Immature natural killer cell (primary cell): ENCODE data around the gene SV2C. TPM values are rescaled to one million over a fixed set of nuclear protein-coding genes. Genes with fewer than 3 reads are reported as not detected.

ENCODE experiments used
- DNase-seq, 3 donors: peaks; one replicate each; pipeline ENCODE4 v3.0.0; 2022; ENCODE audit warnings: mixed read lengths in 1 of 3
- H3K27ac Mint-ChIP-seq, 6 donors: one replicate each; pipeline ENCODE4 v1.8.0; 2020; ENCODE audit warnings: mixed read lengths in 6 of 6, mild to moderate bottlenecking in 5 of 6, inconsistent platforms in 4 of 6, moderate library complexity in 3 of 6
- H3K27me3 Mint-ChIP-seq, 3 donors: one replicate each; pipeline ENCODE4 v1.8.0; 2020 to 2021; ENCODE audit warnings: low read depth in 3 of 3, mild to moderate bottlenecking in 3 of 3, mixed read lengths in 3 of 3, moderate library complexity in 3 of 3, inconsistent platforms in 1 of 3
- H3K36me3 Mint-ChIP-seq, 3 donors: one replicate each; pipeline ENCODE4 v1.8.0; 2020; ENCODE audit warnings: mixed read lengths in 3 of 3, inconsistent platforms in 2 of 3, mild to moderate bottlenecking in 2 of 3
- H3K4me1 Mint-ChIP-seq, 2 donors: one replicate each; pipeline ENCODE4 v1.8.0; 2020; ENCODE audit warnings: inconsistent platforms in 2 of 2, mild to moderate bottlenecking in 2 of 2, mixed read lengths in 2 of 2, moderate library complexity in 1 of 2
- H3K4me3 Mint-ChIP-seq, 5 donors: one replicate each; pipeline ENCODE4 v1.8.0; 2020; ENCODE audit warnings: mild to moderate bottlenecking in 5 of 5, mixed read lengths in 5 of 5, inconsistent platforms in 3 of 5, moderate library complexity in 3 of 5
- H3K9me3 Mint-ChIP-seq, 6 donors: one replicate each; pipeline ENCODE4 v1.8.0; 2020; ENCODE audit warnings: mild to moderate bottlenecking in 6 of 6, mixed read lengths in 6 of 6, inconsistent platforms in 4 of 6, moderate library complexity in 3 of 6
- polyA plus RNA-seq, 3 donors: library from polyadenylated mRNA; unstranded; fragments of 300-500 nt; fragmentation: Illumina TruSeq; gene quantifications; one replicate each; pipeline ENCODE4 v1.2.3, GENCODE V29; 2021

SV2C gene
- polyA plus RNA-seq, 3 donors from 2014 or later: not detected

- H3K27ac Mint-ChIP-seq: no peak overlapping the region
- H3K4me3 Mint-ChIP-seq: peak overlapping the region in 4 of 5 donors; percentile 1 to 48 (median 18)
- H3K36me3 Mint-ChIP-seq: peaks cover 0 to 13% (median 0%) of the 10 kb centered on the region in 3 donors
- peaks cover 0 to 4% (median 2%) of the 10 kb centered on the region in 3 donors for H3K27me3 Mint-ChIP-seq
- peaks cover 15 to 16% of the 10 kb centered on the region in 2 donors for H3K4me1 Mint-ChIP-seq
- peaks cover 0 to 9% (median 2%) of the 10 kb centered on the region in 6 donors for H3K9me3 Mint-ChIP-seq
- peak in 1 of 3 donors; percentile 13 for DNase-seq
These were observed 72.4 kb downstream of the SV2C start for GRCh38 chr5:76155536-76155935.

GRCh38 chr5:76162335-76162734, 79.2 kb downstream of the SV2C start:
- no peaks in the 10 kb centered on the region for H3K4me1 Mint-ChIP-seq
- peaks cover 0 to under 1% (median 0%) of the 10 kb centered on the region in 3 donors for H3K36me3 Mint-ChIP-seq
- DNase-seq: no peak
- peaks cover 0 to 2% (median under 1%) of the 10 kb centered on the region in 6 donors for H3K9me3 Mint-ChIP-seq
- H3K27me3 Mint-ChIP-seq: peaks cover 0 to under 1% (median 0%) of the 10 kb centered on the region in 3 donors
- no peak overlapping the region for H3K27ac Mint-ChIP-seq
- H3K4me3 Mint-ChIP-seq: no peak overlapping the region

GRCh38 chr5:76163111-76163628, 80.0 kb downstream of the SV2C start:
- peaks cover 0 to 4% (median 0%) of the 10 kb centered on the region in 3 donors for H3K27me3 Mint-ChIP-seq
- no peak overlapping the region for H3K4me3 Mint-ChIP-seq

DNA sequence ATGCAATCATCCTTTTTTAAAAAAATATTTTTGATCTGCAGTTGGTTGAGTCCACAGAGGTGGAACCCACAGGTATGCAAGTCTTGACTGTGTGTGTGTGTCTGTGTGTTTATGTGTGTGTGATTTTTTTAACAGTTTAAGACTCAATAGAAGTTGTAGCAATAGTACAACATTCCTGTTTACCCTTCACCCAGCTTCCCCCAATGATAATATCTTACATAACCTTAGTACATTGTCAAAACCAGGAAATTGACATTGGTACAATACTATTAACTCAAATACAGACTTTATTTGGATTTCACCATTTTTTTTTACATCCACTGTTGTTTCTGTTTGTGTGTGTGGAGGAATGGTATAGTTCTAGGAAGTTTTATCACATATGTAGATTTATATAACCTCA, 81.8 kb downstream of the SV2C start:
- Mint-ChIP-seq H3K4me3 (no peak overlapping the region), H3K27me3 (peaks cover 0 to 4% (median 0%) of the 10 kb centered on the region in 3 donors), H3K4me1 (no peaks in the 10 kb centered on the region), H3K27ac (no peak overlapping the region), H3K9me3 (peaks cover 0 to 2% (median 0%) of the 10 kb centered on the region in 6 donors), H3K36me3 (no peaks in the 10 kb centered on the region)
- no peak for DNase-seq

More at GRCh38 chr5:76163111-76163628, 80.0 kb downstream of the SV2C start:
- no peaks in the 10 kb centered on the region for H3K36me3 Mint-ChIP-seq
- DNase-seq: no peak
- no peaks in the 10 kb centered on the region for H3K4me1 Mint-ChIP-seq
- H3K27ac Mint-ChIP-seq: no peak overlapping the region
- peaks cover 0 to 2% (median 0%) of the 10 kb centered on the region in 6 donors for H3K9me3 Mint-ChIP-seq

GRCh38 chr5:76165711-76166374, 82.7 kb downstream of the SV2C start:
- Mint-ChIP-seq H3K4me1 (no peaks in the 10 kb centered on the region), H3K27ac (no peak overlapping the region), H3K27me3 (peaks cover 0 to 4% (median 0%) of the 10 kb centered on the region in 3 donors), H3K4me3 (no peak overlapping the region), H3K36me3 (no peaks in the 10 kb centered on the region), H3K9me3 (peaks cover 0 to 2% (median 0%) of the 10 kb centered on the region in 6 donors)
- no peak for DNase-seq

GRCh38 chr5:76166886-76167576, 83.8 kb downstream of the SV2C start:
- Mint-ChIP-seq H3K4me1 (no peaks in the 10 kb centered on the region), H3K4me3 (no peak overlapping the region), H3K27ac (no peak overlapping the region), H3K36me3 (no peaks in the 10 kb centered on the region), H3K27me3 (peaks cover 0 to 4% (median 0%) of the 10 kb centered on the region in 3 donors), H3K9me3 (peaks cover 0 to 2% (median 0%) of the 10 kb centered on the region in 6 donors)
- no peak for DNase-seq

- no peak for DNase-seq
- Mint-ChIP-seq H3K27ac (no peak overlapping the region), H3K36me3 (no peaks in the 10 kb centered on the region), H3K4me1 (no peaks in the 10 kb centered on the region), H3K4me3 (no peak overlapping the region), H3K9me3 (peaks cover 0 to 2% (median 0%) of the 10 kb centered on the region in 6 donors), H3K27me3 (peaks cover 0 to 6% (median 0%) of the 10 kb centered on the region in 3 donors)
These were observed 86.1 kb downstream of the SV2C start for GRCh38 chr5:76169146-76169905.

GRCh38 chr5:76174101-76174500, 90.9 kb downstream of the SV2C start:
- H3K27me3 Mint-ChIP-seq: peaks cover 0 to 2% (median 0%) of the 10 kb centered on the region in 3 donors
- peaks cover 21 to 22% of the 10 kb centered on the region in 2 donors for H3K4me1 Mint-ChIP-seq
- H3K36me3 Mint-ChIP-seq: no peaks in the 10 kb centered on the region
- no peaks in the 10 kb centered on the region for H3K9me3 Mint-ChIP-seq
- H3K4me3 Mint-ChIP-seq: no peak overlapping the region
- no peak for DNase-seq
- no peak overlapping the region for H3K27ac Mint-ChIP-seq

DNA sequence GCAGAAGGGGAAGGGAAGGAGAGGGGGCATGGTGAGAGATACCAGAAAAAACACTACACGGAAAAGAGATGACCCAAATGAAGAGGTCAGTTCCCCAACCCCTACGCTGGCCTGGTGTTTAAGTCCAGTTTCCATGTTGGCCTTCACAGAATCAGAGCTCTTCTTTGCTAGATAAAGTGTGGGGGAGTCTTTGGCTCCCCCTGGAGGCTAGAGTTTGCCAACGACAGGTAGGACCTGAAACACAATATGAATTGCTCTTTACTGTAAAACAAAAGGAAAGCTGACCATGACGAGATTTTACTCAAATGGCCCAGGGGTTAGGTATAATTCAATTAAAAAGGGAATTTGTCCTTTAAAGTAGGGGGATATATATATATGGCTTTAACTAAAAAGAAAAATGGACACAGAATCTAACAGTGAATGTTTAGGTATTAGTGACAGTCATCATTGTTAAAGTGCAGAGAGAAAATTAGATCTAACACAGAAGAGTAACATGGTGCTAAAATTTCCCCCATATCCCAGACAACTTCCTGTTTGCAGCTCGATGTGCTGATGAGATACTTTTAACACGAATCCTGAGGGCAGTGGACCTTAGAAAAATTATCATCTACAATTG, 92.0 kb downstream of the SV2C start:
- Mint-ChIP-seq H3K4me1 (peaks cover 21 to 22% of the 10 kb centered on the region in 2 donors), H3K36me3 (no peaks in the 10 kb centered on the region), H3K4me3 (peak overlapping the region; percentile 34 to 87 (median 73)), H3K27ac (peak overlapping the region; percentile 50 to 88 (median 78)), H3K9me3 (no peaks in the 10 kb centered on the region), H3K27me3 (peaks cover 0 to 2% (median 0%) of the 10 kb centered on the region in 3 donors)
- peak; percentile 44 to 52 (median 47) for DNase-seq

- peak overlapping the region; percentile 50 to 88 (median 78) for H3K27ac Mint-ChIP-seq
- no peaks in the 10 kb centered on the region for H3K36me3 Mint-ChIP-seq
- peaks cover 0 to 2% (median 0%) of the 10 kb centered on the region in 3 donors for H3K27me3 Mint-ChIP-seq
- H3K4me1 Mint-ChIP-seq: peaks cover 21 to 22% of the 10 kb centered on the region in 2 donors
- H3K9me3 Mint-ChIP-seq: no peaks in the 10 kb centered on the region
- peak; percentile 1 to 15 (median 3) for DNase-seq
- peak overlapping the region; percentile 34 to 87 (median 73) for H3K4me3 Mint-ChIP-seq
These were observed 92.7 kb downstream of the SV2C start for GRCh38 chr5:76175821-76176403.

DNA sequence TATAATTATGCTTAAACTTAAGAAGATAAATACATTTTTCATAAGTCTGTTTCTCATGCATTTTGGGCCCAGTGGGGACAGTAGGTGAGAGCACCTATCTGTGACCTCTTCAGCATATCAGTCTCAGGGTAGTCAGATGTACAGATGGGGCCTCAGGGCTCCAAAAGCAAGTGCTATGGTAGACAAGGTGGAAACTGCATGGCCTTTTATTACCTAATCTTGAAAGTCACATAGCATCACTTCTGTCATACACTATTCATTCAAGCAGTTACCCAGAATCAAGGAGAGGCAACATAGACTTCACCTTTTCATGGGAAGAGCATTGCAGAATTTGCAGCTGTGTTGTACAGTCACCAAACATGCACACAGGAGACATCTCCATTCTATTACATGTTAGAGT, 94.8 kb downstream of the SV2C start:
- peaks cover 21 to 22% of the 10 kb centered on the region in 2 donors for H3K4me1 Mint-ChIP-seq
- no peak for DNase-seq
- peaks cover 0 to 2% (median 0%) of the 10 kb centered on the region in 3 donors for H3K27me3 Mint-ChIP-seq
- H3K4me3 Mint-ChIP-seq: no peak overlapping the region
- H3K9me3 Mint-ChIP-seq: no peaks in the 10 kb centered on the region
- H3K36me3 Mint-ChIP-seq: no peaks in the 10 kb centered on the region
- peak overlapping the region in 1 of 6 donors; percentile 1 for H3K27ac Mint-ChIP-seq

GRCh38 chr5:76178913-76179312, 95.7 kb downstream of the SV2C start:
- no peaks in the 10 kb centered on the region for H3K9me3 Mint-ChIP-seq
- H3K27ac Mint-ChIP-seq: no peak overlapping the region
- DNase-seq: no peak
- no peaks in the 10 kb centered on the region for H3K36me3 Mint-ChIP-seq
- no peak overlapping the region for H3K4me3 Mint-ChIP-seq
- peaks cover 21 to 22% of the 10 kb centered on the region in 2 donors for H3K4me1 Mint-ChIP-seq
- peaks cover 0 to 2% (median 0%) of the 10 kb centered on the region in 3 donors for H3K27me3 Mint-ChIP-seq
